Brain microvascular endothelial cell (primary cell): Measurements from ENCODE around the gene ZNF655.
A peak's percentile ranks its signal among the peaks of the same experiment; 100 is the strongest.
"Not testable (repeated sequence)": the region's sequence is repeated elsewhere in the genome, so short reads cannot be mapped to it uniquely, and the experiment has no call there.

Experiments
- DNase-seq: peaks from one replicate; pipeline ENCODE4 v3.0.0-alpha.2; 2020
- H3K27ac ChIP-seq: fragments of 250-450 bp; sonication (Bioruptor Pico); 2 replicates; pipeline ENCODE4 v1.5.1; 2020; ENCODE audit warnings: mild to moderate bottlenecking, moderate library complexity
- H3K27me3 ChIP-seq: fragments of 250-450 bp; sonication (Bioruptor Pico); replicated peaks from 2 replicates; pipeline ENCODE4 v1.5.1; 2020; ENCODE audit warnings: mild to moderate bottlenecking
- H3K36me3 ChIP-seq: fragments of 250-450 bp; sonication (Bioruptor Pico); replicated peaks from 2 replicates; pipeline ENCODE4 v1.5.1; 2020; ENCODE audit warnings: mild to moderate bottlenecking
- H3K4me3 ChIP-seq: 2 replicates; pipeline ENCODE4 v1.5.1; 2011; ENCODE audit warnings: low read depth, mild to moderate bottlenecking, control low read depth, low read length, moderate library complexity
- in situ Hi-C: cut with HindIII; loops from 2 replicates; pipeline ENCODE4 v1.10.0; 2017; ENCODE audit warnings: low sequenced_read_pairs, low pct_ligation_motif_present
- TF ChIP-seq, protein P1 (sequence below): IDR thresholded peaks from 2 replicates; pipeline ENCODE4 v1.5.1; 2011; ENCODE audit warnings: low read depth, mild to moderate bottlenecking, moderate library complexity, low read length, control low read depth, inconsistent platforms; ENCODE audit errors: missing control alignments

ZNF655 gene

DNA sequence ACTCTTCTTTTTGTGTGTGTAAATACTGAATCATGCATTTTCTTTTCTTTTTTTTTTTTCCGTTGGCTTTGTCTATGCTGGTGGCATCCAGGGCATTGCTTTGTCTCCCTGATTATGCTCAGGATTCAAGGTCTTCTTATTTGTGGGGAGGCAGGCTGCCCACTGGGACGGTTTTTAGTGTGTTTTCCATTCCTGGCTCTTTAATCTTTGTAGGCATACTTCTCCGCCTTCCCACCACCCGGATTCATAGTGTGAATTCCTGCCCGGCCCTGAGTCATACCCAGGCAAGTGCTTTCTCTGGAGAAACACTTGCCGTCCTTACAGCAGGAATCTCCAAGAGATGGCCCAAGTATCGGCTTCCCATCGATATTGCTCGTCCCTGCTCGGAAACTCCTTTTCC is 5.2 kb downstream of the ZNF655 start:
- H3K27me3 ChIP-seq = no peaks in the 10 kb centered on the region
- no peak overlapping the region for H3K4me3 ChIP-seq
- peak overlapping the region; percentile 92 for H3K27ac ChIP-seq
- in situ Hi-C loops = no loop called here
- peak; percentile 87 for DNase-seq
- TF ChIP-seq, protein P1, sequence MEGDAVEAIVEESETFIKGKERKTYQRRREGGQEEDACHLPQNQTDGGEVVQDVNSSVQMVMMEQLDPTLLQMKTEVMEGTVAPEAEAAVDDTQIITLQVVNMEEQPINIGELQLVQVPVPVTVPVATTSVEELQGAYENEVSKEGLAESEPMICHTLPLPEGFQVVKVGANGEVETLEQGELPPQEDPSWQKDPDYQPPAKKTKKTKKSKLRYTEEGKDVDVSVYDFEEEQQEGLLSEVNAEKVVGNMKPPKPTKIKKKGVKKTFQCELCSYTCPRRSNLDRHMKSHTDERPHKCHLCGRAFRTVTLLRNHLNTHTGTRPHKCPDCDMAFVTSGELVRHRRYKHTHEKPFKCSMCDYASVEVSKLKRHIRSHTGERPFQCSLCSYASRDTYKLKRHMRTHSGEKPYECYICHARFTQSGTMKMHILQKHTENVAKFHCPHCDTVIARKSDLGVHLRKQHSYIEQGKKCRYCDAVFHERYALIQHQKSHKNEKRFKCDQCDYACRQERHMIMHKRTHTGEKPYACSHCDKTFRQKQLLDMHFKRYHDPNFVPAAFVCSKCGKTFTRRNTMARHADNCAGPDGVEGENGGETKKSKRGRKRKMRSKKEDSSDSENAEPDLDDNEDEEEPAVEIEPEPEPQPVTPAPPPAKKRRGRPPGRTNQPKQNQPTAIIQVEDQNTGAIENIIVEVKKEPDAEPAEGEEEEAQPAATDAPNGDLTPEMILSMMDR = no peak
- H3K36me3 ChIP-seq = peaks cover 53% of the 10 kb centered on the region

GRCh38 chr7:99568770-99569169 is 10.3 kb downstream of the ZNF655 start:
- in situ Hi-C loops, DNase-seq: not testable (repeated sequence)

GRCh38 chr7:99571768-99572167 is 13.3 kb downstream of the ZNF655 start:
- H3K36me3 ChIP-seq = peaks cover 39% of the 10 kb centered on the region
- TF ChIP-seq, protein P1 = no peak
- DNase-seq = no peak
- no peak overlapping the region for H3K4me3 ChIP-seq
- H3K27ac ChIP-seq = no peak overlapping the region
- H3K27me3 ChIP-seq = no peaks in the 10 kb centered on the region
- in situ Hi-C loops = no loop called here

More at GRCh38 chr7:99568770-99569169, 10.3 kb downstream of the ZNF655 start:
- not testable (repeated sequence) for H3K27ac ChIP-seq, H3K27me3 ChIP-seq, H3K4me3 ChIP-seq
- H3K36me3 ChIP-seq = peaks cover 64% of the 10 kb centered on the region

GRCh38 chr7:99573257-99573656 is 14.8 kb downstream of the ZNF655 start:
- in situ Hi-C loops = no loop called here
- Histone ChIP-seq H3K27ac (no peak overlapping the region), H3K4me3 (no peak overlapping the region), H3K36me3 (peaks cover 39% of the 10 kb centered on the region), H3K27me3 (no peaks in the 10 kb centered on the region)
- no peak for DNase-seq
- TF ChIP-seq, protein P1 = no peak

DNA sequence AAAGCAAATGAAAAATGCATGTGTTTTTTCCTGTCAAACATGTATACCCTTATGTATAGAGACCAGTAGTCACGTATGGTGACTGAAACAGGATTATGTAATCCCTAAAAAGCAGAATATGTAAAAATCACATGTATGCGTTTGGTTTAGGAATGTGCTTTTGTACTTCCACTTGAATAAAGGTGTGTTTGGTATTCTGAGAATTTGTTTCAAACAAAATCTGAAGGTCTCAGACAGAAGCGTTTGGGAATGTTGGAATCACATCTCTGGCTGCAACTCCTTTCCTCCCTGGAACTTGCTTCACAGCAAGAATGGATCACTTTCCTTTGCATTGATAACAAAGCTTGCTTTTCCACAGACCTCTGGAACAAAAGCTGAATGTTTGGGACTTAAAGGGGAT is 17.8 kb downstream of the ZNF655 start:
- H3K27ac ChIP-seq = no peak overlapping the region
- H3K36me3 ChIP-seq = peaks cover 24% of the 10 kb centered on the region
- no peaks in the 10 kb centered on the region for H3K27me3 ChIP-seq
- TF ChIP-seq, protein P1 = no peak
- in situ Hi-C loops = no loop called here
- no peak for DNase-seq
- H3K4me3 ChIP-seq = no peak overlapping the region

- no peaks in the 10 kb centered on the region for H3K27me3 ChIP-seq
These were observed 21.0 kb downstream of the ZNF655 start for GRCh38 chr7:99579281-99579955.

More at GRCh38 chr7:99579281-99579955, 21.0 kb downstream of the ZNF655 start:
- Histone ChIP-seq H3K4me3 (peak overlapping the region; percentile 61), H3K36me3 (no peaks in the 10 kb centered on the region), H3K27ac (no peak overlapping the region)
- DNase-seq = no peak
- TF ChIP-seq, protein P1 = no peak
- in situ Hi-C loops = no loop called here
